Neural progenitor cell (in vitro differentiated cells): ENCODE results near the gene ARL4A. TPM values are rescaled to one million over a fixed set of nuclear protein-coding genes. Genes with fewer than 3 reads are reported as not detected.

Experiments
- DNase-seq: peaks from one replicate; pipeline ENCODE4 v3.0.0-alpha.2; 2016; ENCODE audit warnings: low spot score
- H2AFZ ChIP-seq: fragments of 200-600 bp; sonication (generic); replicated peaks from 2 replicates; pipeline ENCODE4 v1.6.1; 2016; ENCODE audit warnings: antibody characterized with exemption
- H3F3A ChIP-seq: fragments of 200-600 bp; sonication (generic); 2 replicates; pipeline ENCODE4 v1.6.1; 2016; ENCODE audit warnings: antibody characterized with exemption, low read depth
- H3K27ac ChIP-seq: fragments of 200-600 bp; sonication (generic); 2 replicates; pipeline ENCODE4 v1.5.1; 2016; ENCODE audit warnings: mild to moderate bottlenecking
- H3K27me3 ChIP-seq: fragments of 200-600 bp; sonication (generic); 2 replicates; pipeline ENCODE4 v1.6.1; 2016; ENCODE audit warnings: mild to moderate bottlenecking, moderate library complexity
- H3K36me3 ChIP-seq: fragments of 200-600 bp; sonication (generic); 2 replicates; pipeline ENCODE4 v1.5.1; 2016
- H3K4me1 ChIP-seq: fragments of 200-600 bp; sonication (generic); 2 replicates; pipeline ENCODE4 v1.6.1; 2016; ENCODE audit warnings: mixed run types
- H3K4me2 ChIP-seq: fragments of 200-600 bp; sonication (generic); 2 replicates; pipeline ENCODE4 v1.6.1; 2016
- H3K4me3 ChIP-seq: fragments of 200-600 bp; sonication (generic); 2 replicates; pipeline ENCODE4 v1.5.1; 2016
- H3K79me2 ChIP-seq: fragments of 200-600 bp; sonication (generic); 2 replicates; pipeline ENCODE4 v1.6.1; 2016; ENCODE audit warnings: low read depth
- H3K9ac ChIP-seq: fragments of 200-600 bp; sonication (generic); 2 replicates; pipeline ENCODE4 v1.6.1; 2016
- H3K9me3 ChIP-seq: fragments of 200-600 bp; sonication (generic); 2 replicates; pipeline ENCODE4 v1.5.1; 2016; ENCODE audit warnings: low read depth
- H4K20me1 ChIP-seq: fragments of 200-600 bp; sonication (generic); 2 replicates; pipeline ENCODE4 v1.6.1; 2016; ENCODE audit warnings: low read depth
- H3K27ac Mint-ChIP-seq: 3 replicates; pipeline ENCODE4 v1.8.0; 2021; ENCODE audit warnings: mixed read lengths
- H3K27me3 Mint-ChIP-seq: 2 replicates; pipeline ENCODE4 v1.8.0; 2022; ENCODE audit warnings: low read depth, mild to moderate bottlenecking, inconsistent platforms, moderate library complexity, mixed read lengths; ENCODE audit not compliant: insufficient read depth
- H3K36me3 Mint-ChIP-seq: 3 replicates; pipeline ENCODE4 v1.8.0; 2021; ENCODE audit warnings: mixed read lengths
- H3K4me1 Mint-ChIP-seq: 3 replicates; pipeline ENCODE4 v1.8.0; 2021; ENCODE audit warnings: mixed read lengths
- H3K4me3 Mint-ChIP-seq: 3 replicates; pipeline ENCODE4 v1.8.0; 2021; ENCODE audit warnings: mild to moderate bottlenecking, moderate library complexity, mixed read lengths
- H3K9me3 Mint-ChIP-seq: 3 replicates; pipeline ENCODE4 v1.8.0; 2020; ENCODE audit warnings: mixed read lengths
- CTCF ChIP-seq: fragments of 200-600 bp; sonication (generic); IDR thresholded peaks from 2 replicates; pipeline ENCODE4 v1.5.1; 2017; ENCODE audit warnings: antibody characterized with exemption, mild to moderate bottlenecking
- EZH2 ChIP-seq: fragments of 200-600 bp; sonication (generic); IDR thresholded peaks from 2 replicates; pipeline ENCODE4 v1.6.1; 2017; ENCODE audit warnings: antibody characterized with exemption, mild to moderate bottlenecking, moderate library complexity
- EZH2phosphoT487 ChIP-seq: fragments of 200-600 bp; sonication (generic); IDR thresholded peaks from 2 replicates; pipeline ENCODE4 v1.6.1; 2017; ENCODE audit warnings: antibody characterized with exemption
- total RNA-seq: library from RNA; depleted of rRNA; stranded (reverse); fragments of >200 nt; gene quantifications from 2 replicates; pipeline ENCODE4 v1.2.3, GENCODE V29; 2015; ENCODE audit warnings: low replicate concordance

Gene ARL4A
- total RNA-seq, 1 donor from 2014 or later: 43.5 TPM

GRCh38 chr7:12714379-12714737 lies 26.9 kb downstream of the ARL4A start:
- Histone ChIP-seq H3K36me3 (no peaks in the 10 kb centered on the region), H3K4me3 (no peak overlapping the region), H3K9me3 (no peaks in the 10 kb centered on the region), H4K20me1 (no peaks in the 10 kb centered on the region), H3K27ac (peak overlapping the region; percentile 97), H2AFZ (peak overlapping the region; percentile 67), H3K9ac (no peak overlapping the region), H3K27me3 (no peaks in the 10 kb centered on the region), H3K4me2 (peak overlapping the region; percentile 76), H3K4me1 (peaks cover 48% of the 10 kb centered on the region), H3F3A (peaks cover 41% of the 10 kb centered on the region), H3K79me2 (no peaks in the 10 kb centered on the region)
- Mint-ChIP-seq H3K9me3 (peaks cover 8% of the 10 kb centered on the region), H3K27ac (peak overlapping the region; percentile 98), H3K36me3 (peaks cover 2% of the 10 kb centered on the region), H3K4me3 (peak overlapping the region; percentile 76), H3K27me3 (peaks cover 2% of the 10 kb centered on the region), H3K4me1 (peaks cover 58% of the 10 kb centered on the region)
- DNase-seq: no peak
- no peak for TF ChIP-seq EZH2phosphoT487
- no peak for TF ChIP-seq CTCF
- TF ChIP-seq EZH2: no peak

GRCh38 chr7:12715372-12716133 lies 28.1 kb downstream of the ARL4A start:
- Histone ChIP-seq H3K79me2 (no peaks in the 10 kb centered on the region), H3F3A (peaks cover 41% of the 10 kb centered on the region), H3K9ac (no peak overlapping the region), H2AFZ (no peak overlapping the region), H3K27ac (peak overlapping the region; percentile 97), H3K4me2 (peak overlapping the region; percentile 76), H3K4me1 (peaks cover 48% of the 10 kb centered on the region), H4K20me1 (no peaks in the 10 kb centered on the region), H3K36me3 (no peaks in the 10 kb centered on the region), H3K9me3 (no peaks in the 10 kb centered on the region), H3K27me3 (no peaks in the 10 kb centered on the region), H3K4me3 (peak overlapping the region; percentile 38)
- Mint-ChIP-seq H3K27ac (peak overlapping the region; percentile 99), H3K4me1 (peaks cover 56% of the 10 kb centered on the region), H3K4me3 (peak overlapping the region; percentile 84), H3K27me3 (peaks cover 2% of the 10 kb centered on the region), H3K36me3 (peaks cover 2% of the 10 kb centered on the region), H3K9me3 (peaks cover 10% of the 10 kb centered on the region)
- peak; percentile 94 for DNase-seq
- TF ChIP-seq EZH2 (no peak), EZH2phosphoT487 (peak; percentile 32)

- Histone ChIP-seq H4K20me1 (no peaks in the 10 kb centered on the region), H3K4me3 (no peak overlapping the region), H2AFZ (no peak overlapping the region), H3K36me3 (no peaks in the 10 kb centered on the region), H3K27me3 (no peaks in the 10 kb centered on the region), H3K9me3 (no peaks in the 10 kb centered on the region), H3K4me1 (peaks cover 48% of the 10 kb centered on the region), H3F3A (peaks cover 41% of the 10 kb centered on the region), H3K9ac (no peak overlapping the region), H3K79me2 (no peaks in the 10 kb centered on the region), H3K27ac (peak overlapping the region; percentile 77), H3K4me2 (peak overlapping the region; percentile 76)
- DNase-seq: peak; percentile 57
- Mint-ChIP-seq H3K4me1 (peaks cover 56% of the 10 kb centered on the region), H3K9me3 (peaks cover 10% of the 10 kb centered on the region), H3K36me3 (peaks cover under 1% of the 10 kb centered on the region), H3K27me3 (peaks cover 2% of the 10 kb centered on the region), H3K4me3 (peak overlapping the region; percentile 84), H3K27ac (peak overlapping the region; percentile 99)
- TF ChIP-seq EZH2phosphoT487 (peak; percentile 0), EZH2 (no peak)
Measured at GRCh38 chr7:12716134-12716681, 28.8 kb downstream of the ARL4A start.

- H3K79me2 ChIP-seq: no peaks in the 10 kb centered on the region
- H3K27ac ChIP-seq: peak overlapping the region; percentile 77
- no peaks in the 10 kb centered on the region for H3K9me3 ChIP-seq
- peaks cover 56% of the 10 kb centered on the region for H3K4me1 Mint-ChIP-seq
- peaks cover 48% of the 10 kb centered on the region for H3K4me1 ChIP-seq
- peak overlapping the region; percentile 95 for H3K27ac Mint-ChIP-seq
- H3F3A ChIP-seq: peaks cover 41% of the 10 kb centered on the region
- no peaks in the 10 kb centered on the region for H3K36me3 Mint-ChIP-seq
- H2AFZ ChIP-seq: no peak overlapping the region
- peak overlapping the region; percentile 76 for H3K4me2 ChIP-seq
- H4K20me1 ChIP-seq: no peaks in the 10 kb centered on the region
- H3K27me3 ChIP-seq: no peaks in the 10 kb centered on the region
- H3K4me3 Mint-ChIP-seq: peak overlapping the region; percentile 80
- TF ChIP-seq CTCF (no peak), EZH2phosphoT487 (no peak), EZH2 (no peak)
- no peak overlapping the region for H3K9ac ChIP-seq
- peaks cover 2% of the 10 kb centered on the region for H3K27me3 Mint-ChIP-seq
- H3K9me3 Mint-ChIP-seq: peaks cover 11% of the 10 kb centered on the region
- no peaks in the 10 kb centered on the region for H3K36me3 ChIP-seq
- DNase-seq: peak; percentile 4
- no peak overlapping the region for H3K4me3 ChIP-seq
Measured at GRCh38 chr7:12716722-12717121, 29.3 kb downstream of the ARL4A start.
